WERI-Rb-1 (cell line): ENCODE measurements around the gene SCAF1.

ENCODE experiments used
- DNase-seq: peaks from one replicate; pipeline ENCODE4 v3.0.0-alpha.2; 2020
- H3K27ac ChIP-seq: fragments of 250-450 bp; sonication (Bioruptor Pico); 2 replicates; pipeline ENCODE4 v1.5.1; 2020; ENCODE audit warnings: mild to moderate bottlenecking, moderate library complexity
- H3K27me3 ChIP-seq: fragments of 250-450 bp; sonication (Bioruptor Pico); 2 replicates; pipeline ENCODE4 v1.5.1; 2021; ENCODE audit warnings: mild to moderate bottlenecking, low read depth, moderate library complexity; ENCODE audit not compliant: insufficient read depth, severe bottlenecking
- H3K36me3 ChIP-seq: fragments of 250-450 bp; sonication (Bioruptor Pico); 2 replicates; pipeline ENCODE4 v1.5.1; 2020; ENCODE audit warnings: mild to moderate bottlenecking, moderate library complexity
- H3K4me3 ChIP-seq: 2 replicates; pipeline ENCODE4 v1.5.1; 2011; ENCODE audit warnings: low read depth, mild to moderate bottlenecking, control low read depth, low read length
- H3K9me3 ChIP-seq: fragments of 250-450 bp; sonication (Bioruptor Pico); 2 replicates; pipeline ENCODE4 v1.5.1; 2021; ENCODE audit warnings: mild to moderate bottlenecking, moderate library complexity; ENCODE audit not compliant: severe bottlenecking
- TF ChIP-seq, protein P1 (sequence below): IDR thresholded peaks from 2 replicates; pipeline ENCODE4 v1.5.1; 2011; ENCODE audit warnings: low read depth, mild to moderate bottlenecking, control low read depth, inconsistent platforms, low read length

The SCAF1 gene

DNA sequence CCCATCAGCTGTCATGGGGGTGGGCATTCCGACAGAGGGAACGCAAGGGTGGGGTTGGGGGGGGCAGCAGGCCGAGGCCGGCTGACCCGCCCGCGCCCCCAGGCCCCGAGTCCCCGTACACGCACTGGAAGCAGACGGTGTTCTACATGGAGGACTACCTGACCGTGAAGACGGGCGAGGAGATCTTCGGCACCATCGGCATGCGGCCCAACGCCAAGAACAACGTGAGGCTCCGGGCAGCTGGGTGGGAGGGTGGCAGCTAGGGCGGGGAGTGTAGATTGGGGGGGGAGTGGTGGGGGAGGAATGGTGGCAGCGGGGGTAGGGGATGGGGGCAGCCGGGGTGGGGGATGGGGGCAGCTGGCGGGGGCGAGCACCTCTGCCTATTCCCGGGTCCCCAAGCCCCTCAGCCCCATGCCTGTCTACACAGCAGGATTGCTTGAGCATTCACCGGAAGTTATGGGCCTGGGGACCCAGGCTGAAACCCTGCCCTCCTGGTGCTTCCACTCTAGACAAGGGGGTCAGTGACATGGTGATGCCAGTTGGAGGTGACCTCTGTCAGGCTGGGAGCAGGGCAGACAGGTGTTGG lies 44.6 kb downstream of the SCAF1 start:
- peaks cover 58% of the 10 kb centered on the region for H3K36me3 ChIP-seq
- H3K27ac ChIP-seq: no peak overlapping the region
- TF ChIP-seq, protein P1, sequence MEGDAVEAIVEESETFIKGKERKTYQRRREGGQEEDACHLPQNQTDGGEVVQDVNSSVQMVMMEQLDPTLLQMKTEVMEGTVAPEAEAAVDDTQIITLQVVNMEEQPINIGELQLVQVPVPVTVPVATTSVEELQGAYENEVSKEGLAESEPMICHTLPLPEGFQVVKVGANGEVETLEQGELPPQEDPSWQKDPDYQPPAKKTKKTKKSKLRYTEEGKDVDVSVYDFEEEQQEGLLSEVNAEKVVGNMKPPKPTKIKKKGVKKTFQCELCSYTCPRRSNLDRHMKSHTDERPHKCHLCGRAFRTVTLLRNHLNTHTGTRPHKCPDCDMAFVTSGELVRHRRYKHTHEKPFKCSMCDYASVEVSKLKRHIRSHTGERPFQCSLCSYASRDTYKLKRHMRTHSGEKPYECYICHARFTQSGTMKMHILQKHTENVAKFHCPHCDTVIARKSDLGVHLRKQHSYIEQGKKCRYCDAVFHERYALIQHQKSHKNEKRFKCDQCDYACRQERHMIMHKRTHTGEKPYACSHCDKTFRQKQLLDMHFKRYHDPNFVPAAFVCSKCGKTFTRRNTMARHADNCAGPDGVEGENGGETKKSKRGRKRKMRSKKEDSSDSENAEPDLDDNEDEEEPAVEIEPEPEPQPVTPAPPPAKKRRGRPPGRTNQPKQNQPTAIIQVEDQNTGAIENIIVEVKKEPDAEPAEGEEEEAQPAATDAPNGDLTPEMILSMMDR: no peak
- H3K4me3 ChIP-seq: no peak overlapping the region
- DNase-seq: no peak
- no peaks in the 10 kb centered on the region for H3K9me3 ChIP-seq
- no peaks in the 10 kb centered on the region for H3K27me3 ChIP-seq

DNA sequence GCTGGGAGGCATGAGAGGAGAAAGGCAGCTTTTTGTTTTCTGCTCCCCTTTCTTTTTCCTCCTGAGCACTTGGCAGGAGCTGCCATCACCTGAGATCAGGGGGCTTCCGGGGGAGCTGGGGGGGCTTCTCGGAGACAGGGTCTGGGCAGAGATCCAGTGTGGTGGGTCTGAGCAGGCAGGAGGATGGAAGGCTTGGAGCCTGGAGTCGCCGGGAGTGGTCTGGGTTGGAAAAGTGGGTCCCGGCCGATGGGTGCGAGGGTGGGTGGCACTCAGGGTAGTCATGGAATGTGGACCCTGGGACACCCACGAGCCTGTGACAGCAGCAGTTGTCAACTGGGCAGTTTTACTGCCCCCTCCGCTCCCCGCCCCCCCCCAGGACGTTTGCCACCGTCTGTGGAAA lies 45.1 kb downstream of the SCAF1 start:
- Histone ChIP-seq H3K27me3 (no peaks in the 10 kb centered on the region), H3K9me3 (no peaks in the 10 kb centered on the region), H3K36me3 (peaks cover 52% of the 10 kb centered on the region), H3K27ac (no peak overlapping the region), H3K4me3 (no peak overlapping the region)
- DNase-seq: no peak
- TF ChIP-seq, protein P1: no peak

DNA sequence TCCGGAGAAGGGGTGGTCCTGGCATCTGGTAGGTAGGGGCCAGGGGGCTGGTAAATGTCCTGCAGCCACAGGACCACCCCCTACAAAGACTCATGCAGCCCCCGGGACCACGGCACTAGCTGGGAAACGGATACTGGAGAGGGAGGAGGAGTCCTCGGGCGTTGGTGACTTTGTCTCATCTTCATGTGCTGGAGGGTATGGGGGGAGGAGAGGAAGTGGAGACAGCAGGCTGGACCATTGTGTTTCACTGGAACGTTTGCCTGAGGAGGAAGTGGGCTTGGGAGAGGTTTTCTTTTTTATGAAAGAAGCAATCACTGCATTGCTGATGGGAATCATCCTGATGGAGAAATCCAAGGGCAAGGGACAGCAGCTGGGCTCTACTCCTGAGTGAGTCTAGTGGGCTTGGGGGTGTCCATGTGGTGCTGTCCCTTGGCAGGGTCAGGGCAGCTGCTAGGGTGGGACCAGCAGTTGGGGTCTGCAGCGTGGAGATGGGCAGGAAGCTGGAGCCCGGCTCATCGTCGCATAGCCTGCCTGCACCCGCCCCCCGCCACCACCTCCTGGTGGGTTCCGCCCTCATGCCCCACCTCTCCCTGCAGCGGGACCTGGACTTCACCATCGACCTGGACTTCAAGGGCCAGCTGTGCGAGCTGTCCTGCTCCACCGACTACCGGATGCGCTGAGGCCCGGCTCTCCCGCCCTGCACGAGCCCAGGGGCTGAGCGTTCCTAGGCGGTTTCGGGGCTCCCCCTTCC lies 45.7 kb downstream of the SCAF1 start:
- Histone ChIP-seq H3K9me3 (no peaks in the 10 kb centered on the region), H3K27ac (no peak overlapping the region), H3K4me3 (no peak overlapping the region), H3K27me3 (no peaks in the 10 kb centered on the region), H3K36me3 (peaks cover 46% of the 10 kb centered on the region)
- no peak for DNase-seq
- TF ChIP-seq, protein P1: no peak

DNA sequence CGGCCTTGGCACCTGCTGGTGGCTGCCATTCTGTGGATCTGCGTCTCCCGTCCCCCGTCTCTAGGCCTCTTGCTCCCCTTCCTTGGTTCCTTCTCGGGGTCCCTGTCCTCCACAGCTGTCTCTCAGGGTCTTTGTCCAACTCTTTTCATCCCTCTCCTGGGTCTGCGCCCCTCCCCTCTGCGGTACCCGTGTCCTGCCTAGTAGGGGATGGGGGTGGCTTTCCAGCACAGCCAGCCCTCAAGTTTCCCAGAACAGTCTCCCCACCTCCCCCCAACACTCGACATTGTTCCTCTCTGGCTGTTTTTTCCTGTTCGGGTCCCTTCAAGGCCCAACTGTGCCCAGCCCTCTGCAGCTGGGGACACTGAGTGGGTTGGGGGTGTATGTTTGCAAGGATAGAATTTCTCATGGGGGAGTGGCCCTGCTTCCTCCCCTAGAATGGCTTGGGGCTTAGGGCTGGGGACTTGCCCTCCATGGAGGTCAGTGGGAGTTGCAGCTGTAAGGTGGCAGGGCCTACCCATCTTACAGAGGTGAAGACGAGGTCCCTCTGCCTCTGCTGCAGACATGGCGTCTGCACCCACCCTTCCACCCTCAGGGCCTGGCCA lies 46.6 kb downstream of the SCAF1 start:
- no peak overlapping the region for H3K4me3 ChIP-seq
- TF ChIP-seq, protein P1: no peak
- H3K9me3 ChIP-seq: no peaks in the 10 kb centered on the region
- peaks cover 46% of the 10 kb centered on the region for H3K36me3 ChIP-seq
- no peaks in the 10 kb centered on the region for H3K27me3 ChIP-seq
- DNase-seq: no peak
- no peak overlapping the region for H3K27ac ChIP-seq

DNA sequence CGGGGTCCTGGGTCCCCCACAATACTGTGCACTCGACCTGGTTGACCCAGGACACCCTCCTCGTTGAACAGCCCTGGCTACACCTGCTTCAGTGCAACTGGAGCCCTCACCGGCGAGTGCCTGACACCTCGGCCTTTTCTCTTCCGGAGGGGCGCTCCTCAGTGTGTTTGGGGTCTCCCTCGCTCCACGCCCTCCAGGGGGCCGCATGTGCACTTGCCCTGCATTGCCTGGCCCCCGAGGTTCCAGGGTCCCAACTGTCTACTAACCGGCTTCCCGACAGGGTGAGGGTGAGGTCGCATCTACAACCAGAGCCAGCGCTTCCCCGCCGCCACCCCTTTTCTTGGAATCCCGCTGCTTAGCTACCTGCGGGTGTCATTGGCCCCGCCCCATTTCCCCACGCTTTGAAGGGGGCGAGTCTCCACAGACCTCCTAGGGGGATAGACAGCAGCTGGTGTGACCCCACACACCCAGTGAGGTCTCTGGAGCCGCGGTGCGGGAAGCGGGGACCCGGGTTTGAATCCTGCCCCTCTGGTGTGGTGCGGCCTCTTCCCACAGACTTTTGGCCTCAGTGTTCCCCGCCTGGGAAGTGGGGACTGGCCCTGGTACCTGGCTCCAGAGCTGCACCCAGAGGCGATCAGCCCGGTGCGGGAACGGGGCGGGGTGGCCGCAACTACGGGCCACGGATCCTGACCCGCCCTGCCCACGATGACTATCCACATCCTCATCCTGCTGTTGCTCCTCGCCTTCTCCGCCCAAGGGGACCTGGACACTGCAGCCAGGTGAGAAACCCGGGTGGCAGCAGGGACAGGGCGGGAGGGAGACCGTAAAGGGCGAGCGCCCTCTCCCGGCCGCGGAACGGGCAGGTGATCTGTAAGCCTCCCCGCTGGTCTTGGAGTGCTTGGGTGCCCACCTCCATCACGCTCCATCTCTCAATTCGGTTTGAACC lies 47.4 kb downstream of the SCAF1 start, which contains the start of gene ADM5:
TSS of gene ADM5 (plus strand) at position 462 of the 946 bp plus-strand sequence. CDS start at position 706, 244 bp downstream.
- TF ChIP-seq, protein P1: peak; percentile 87
- H3K27me3 ChIP-seq: no peaks in the 10 kb centered on the region
- peaks cover 39% of the 10 kb centered on the region for H3K36me3 ChIP-seq
- peak within 1 kb of the TSS; percentile 91 for H3K27ac ChIP-seq
- peak within 1 kb of the TSS; percentile 55 for H3K4me3 ChIP-seq
- peak; percentile 86 for DNase-seq
- no peaks in the 10 kb centered on the region for H3K9me3 ChIP-seq
